Fibroblast of mammary gland (primary cell): ENCODE results near the gene PAX8.

ENCODE experiments used
- DNase-seq: peaks from one replicate; pipeline ENCODE4 v3.0.0-alpha.2; 2010; ENCODE audit warnings: low read depth
- H3K4me3 ChIP-seq: 2 replicates; pipeline ENCODE4 v1.5.1; 2011; ENCODE audit warnings: low read depth, mild to moderate bottlenecking, low read length, moderate library complexity; ENCODE audit not compliant: control insufficient read depth
- TF ChIP-seq, protein P1 (sequence below): conservative IDR thresholded peaks from 2 replicates; pipeline ENCODE4 v1.5.1; 2011; ENCODE audit warnings: low read depth, low read length, inconsistent platforms; ENCODE audit not compliant: control insufficient read depth, insufficient read depth

The PAX8 gene

DNA sequence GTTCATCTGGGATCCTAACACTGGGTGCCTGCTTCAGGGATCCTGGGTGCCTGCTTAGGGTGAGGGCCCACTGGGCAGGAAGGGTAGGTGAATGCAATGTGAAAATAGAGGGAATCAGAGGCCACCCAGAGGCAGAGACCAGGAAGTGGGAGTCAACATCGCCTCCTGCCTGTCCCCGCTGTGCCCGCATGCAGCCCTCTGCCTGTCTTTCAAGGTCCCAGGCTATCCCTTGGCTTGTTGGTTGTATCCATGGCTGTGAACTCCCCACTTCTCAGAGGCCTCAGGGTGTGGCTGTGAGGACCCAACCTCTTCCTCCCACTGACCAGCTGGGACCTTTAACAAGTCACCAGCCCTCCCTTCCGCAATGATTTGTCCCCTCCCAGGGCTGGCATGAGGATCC is 78.5 kb downstream of the PAX8 start:
- DNase-seq: no peak
- TF ChIP-seq, protein P1, sequence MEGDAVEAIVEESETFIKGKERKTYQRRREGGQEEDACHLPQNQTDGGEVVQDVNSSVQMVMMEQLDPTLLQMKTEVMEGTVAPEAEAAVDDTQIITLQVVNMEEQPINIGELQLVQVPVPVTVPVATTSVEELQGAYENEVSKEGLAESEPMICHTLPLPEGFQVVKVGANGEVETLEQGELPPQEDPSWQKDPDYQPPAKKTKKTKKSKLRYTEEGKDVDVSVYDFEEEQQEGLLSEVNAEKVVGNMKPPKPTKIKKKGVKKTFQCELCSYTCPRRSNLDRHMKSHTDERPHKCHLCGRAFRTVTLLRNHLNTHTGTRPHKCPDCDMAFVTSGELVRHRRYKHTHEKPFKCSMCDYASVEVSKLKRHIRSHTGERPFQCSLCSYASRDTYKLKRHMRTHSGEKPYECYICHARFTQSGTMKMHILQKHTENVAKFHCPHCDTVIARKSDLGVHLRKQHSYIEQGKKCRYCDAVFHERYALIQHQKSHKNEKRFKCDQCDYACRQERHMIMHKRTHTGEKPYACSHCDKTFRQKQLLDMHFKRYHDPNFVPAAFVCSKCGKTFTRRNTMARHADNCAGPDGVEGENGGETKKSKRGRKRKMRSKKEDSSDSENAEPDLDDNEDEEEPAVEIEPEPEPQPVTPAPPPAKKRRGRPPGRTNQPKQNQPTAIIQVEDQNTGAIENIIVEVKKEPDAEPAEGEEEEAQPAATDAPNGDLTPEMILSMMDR: no peak
- H3K4me3 ChIP-seq: no peak overlapping the region

DNA sequence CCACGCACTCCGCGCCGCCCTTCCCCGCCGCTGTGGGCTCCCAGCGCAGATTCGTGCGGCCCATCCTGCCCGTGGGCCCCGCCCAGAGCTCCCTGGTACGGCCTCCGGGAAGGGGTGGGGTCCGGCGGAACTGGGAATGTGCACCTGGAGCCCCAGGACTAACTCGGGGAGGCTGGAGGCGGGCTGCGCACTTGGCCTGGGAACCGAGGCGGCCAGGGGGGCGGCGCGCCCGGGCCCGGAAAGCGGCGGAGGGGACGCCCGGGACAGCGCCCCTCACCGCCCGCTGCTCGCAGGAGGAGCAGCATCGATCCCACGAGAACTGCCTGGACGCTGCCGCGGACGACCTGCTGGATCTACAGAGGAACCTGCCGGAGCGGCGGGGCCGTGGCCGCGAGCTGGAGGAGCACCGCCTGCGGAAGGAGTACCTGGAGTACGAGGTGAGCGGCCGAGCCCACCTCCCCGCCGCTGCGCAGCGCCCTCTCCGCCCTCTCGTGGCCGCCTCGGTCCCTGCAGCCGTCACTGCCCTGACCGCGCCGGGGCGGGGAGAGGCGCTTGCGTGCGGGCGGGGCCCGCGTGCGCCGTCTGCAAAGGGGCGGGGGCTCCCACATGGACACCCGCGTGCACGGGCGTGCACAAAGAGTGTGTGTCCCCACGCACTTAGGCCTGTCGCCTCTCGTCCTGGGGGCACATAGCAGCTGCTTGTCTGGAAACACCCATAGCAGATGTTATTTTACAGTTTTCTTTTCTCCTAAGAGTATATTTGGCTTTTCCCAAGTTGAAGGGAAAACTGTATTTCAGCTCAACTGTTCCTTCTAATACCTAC is 79.7 kb downstream of the PAX8 start:
- H3K4me3 ChIP-seq: peak overlapping the region; percentile 59
- TF ChIP-seq, protein P1: peak; percentile 41
- DNase-seq: peak; percentile 55

DNA sequence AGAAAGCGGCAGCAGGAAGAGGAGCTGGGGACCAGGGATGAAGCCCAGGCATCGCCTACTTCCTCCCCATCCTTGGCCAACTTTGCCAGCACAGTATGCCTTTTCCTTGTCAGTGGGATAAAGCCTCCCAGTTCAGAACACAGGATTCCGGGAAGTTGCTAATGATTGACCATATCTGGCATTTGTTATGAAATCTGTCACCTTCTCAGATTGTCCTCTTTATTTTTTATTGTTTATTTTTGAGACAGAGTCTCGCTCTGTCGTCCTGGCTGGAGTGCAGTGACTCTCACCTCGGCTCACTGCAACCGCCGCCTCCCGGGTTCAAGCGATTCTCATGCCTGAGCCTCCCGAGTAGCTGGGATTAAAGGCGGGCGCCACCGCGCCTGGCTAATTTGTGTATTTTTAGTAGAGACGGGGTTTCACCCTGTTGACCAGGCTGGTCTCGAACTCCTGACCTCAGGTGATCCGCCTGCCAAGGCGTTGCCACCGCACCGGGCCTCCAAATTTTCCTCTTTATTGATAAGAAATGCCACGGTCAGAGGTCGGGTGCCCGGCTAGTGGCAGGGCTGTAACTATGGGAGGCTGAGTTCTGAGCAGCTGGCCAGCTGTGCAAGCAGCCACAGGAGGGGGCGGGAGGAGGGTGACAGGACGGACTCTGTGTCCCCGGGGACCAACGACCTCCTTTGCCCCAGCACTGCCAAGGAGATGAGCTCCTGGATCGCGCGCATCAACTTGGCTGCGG is 80.5 kb downstream of the PAX8 start:
- TF ChIP-seq, protein P1: no peak
- no peak for DNase-seq
- H3K4me3 ChIP-seq: peak overlapping the region; percentile 59

DNA sequence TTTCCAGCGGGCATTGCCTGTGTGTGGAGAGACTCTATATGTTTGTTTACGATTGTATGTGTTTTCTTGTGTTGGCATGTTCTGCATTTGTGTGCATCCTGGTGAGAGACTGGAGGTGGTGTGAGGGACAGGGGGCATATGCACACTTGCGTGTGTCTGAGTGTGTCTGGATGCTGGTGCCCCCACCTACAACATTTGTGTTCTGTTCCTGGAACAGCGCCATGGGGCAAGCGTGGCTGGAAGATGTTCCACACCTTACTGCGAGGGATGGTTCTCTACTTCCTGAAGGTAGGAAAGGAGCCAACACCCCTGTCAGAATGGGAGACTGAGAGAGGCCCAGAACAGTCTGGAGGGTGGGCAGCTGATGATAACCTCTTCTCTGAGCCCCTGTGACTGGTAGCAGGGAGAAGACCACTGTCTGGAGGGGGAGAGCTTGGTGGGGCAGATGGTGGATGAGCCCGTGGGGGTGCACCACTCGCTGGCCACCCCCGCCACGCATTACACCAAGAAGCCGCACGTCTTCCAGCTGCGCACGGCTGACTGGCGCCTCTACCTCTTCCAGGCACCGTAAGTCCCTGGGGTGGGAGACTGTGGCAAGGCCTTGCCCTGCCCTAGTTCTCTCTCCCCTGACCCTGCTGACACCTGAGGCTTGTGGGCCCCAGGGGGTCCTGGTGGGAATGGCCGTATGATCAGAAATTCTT is 81.2 kb downstream of the PAX8 start:
- no peak for DNase-seq
- H3K4me3 ChIP-seq: no peak overlapping the region
- TF ChIP-seq, protein P1: no peak

DNA sequence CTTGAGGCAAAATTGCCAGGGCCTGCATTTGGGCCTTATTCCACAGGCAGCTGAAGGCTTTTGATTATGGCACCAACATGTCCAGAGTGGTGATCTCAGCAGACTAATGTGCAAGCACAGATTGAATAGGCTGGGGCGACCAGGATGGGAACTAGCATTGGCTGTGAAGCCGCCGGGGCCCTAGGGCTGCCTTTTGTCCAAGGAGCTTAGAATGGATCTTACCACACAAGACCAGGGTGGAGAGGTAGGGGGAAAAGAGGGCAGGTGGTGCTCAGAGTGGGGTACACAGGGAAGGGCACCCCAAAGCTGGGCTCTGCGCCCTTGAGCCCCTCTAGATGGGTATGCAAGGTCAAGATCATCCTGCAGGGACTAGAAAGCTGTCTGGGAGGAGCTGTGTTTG is 81.9 kb downstream of the PAX8 start:
- no peak for DNase-seq
- H3K4me3 ChIP-seq: no peak overlapping the region
- TF ChIP-seq, protein P1: no peak

DNA sequence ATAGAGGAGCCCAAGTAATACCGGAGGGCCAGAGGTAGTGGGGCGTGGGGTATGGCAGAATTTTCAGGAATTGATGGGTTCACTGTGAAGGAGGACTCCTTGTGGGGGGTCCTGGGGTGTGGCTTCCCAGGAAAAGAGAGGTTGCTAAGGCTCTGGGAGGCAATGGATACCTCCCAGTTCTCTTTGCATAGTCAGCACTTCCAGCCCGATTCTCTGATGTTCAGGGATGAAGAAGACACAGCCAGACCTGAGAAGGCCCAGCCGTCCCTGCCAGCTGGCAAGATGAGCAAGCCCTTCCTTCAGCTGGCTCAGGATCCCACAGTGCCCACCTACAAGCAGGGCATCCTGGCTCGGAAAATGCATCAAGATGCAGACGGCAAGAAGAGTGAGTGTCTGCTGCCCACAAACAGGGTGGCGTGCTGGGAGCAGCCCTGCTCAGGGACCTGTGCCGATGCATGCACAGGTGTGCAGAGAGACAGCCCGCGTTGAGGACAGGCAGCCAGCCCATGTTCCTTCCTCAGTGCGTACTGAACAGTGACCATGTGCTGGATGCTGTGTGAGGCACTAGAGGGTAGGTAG is 82.7 kb downstream of the PAX8 start:
- H3K4me3 ChIP-seq: no peak overlapping the region
- no peak for DNase-seq
- TF ChIP-seq, protein P1: no peak
